ENCODE measurements around the gene ADORA1.

The ADORA1 gene

GRCh38 chr1:203150511-203151297 lies 23.2 kb downstream of the ADORA1 start:
- DNase-seq (ENCODE audit: low read depth) = no peak
- no peak overlapping the region for H3K4me3 ChIP-seq (ENCODE audit: low read depth, low read length)
- TF ChIP-seq CTCF (IDR thresholded peaks at IDR 0.05; ENCODE audit: control insufficient read depth, extremely low read depth, insufficient read depth) = no peak

- no peak overlapping the region for H3K4me3 ChIP-seq (ENCODE audit: low read depth, low read length)
- no peak for DNase-seq (ENCODE audit: low read depth)
- TF ChIP-seq CTCF (IDR thresholded peaks at IDR 0.05; ENCODE audit: control insufficient read depth, extremely low read depth, insufficient read depth) = no peak
These were observed 24.0 kb downstream of the ADORA1 start for GRCh38 chr1:203151362-203152157.

- TF ChIP-seq CTCF (IDR thresholded peaks at IDR 0.05; ENCODE audit: control insufficient read depth, extremely low read depth, insufficient read depth) = no peak
- no peak overlapping the region for H3K4me3 ChIP-seq (ENCODE audit: low read depth, low read length)
- no peak for DNase-seq (ENCODE audit: low read depth)
These were observed 24.9 kb downstream of the ADORA1 start for GRCh38 chr1:203152158-203153034.

GRCh38 chr1:203153051-203153988 lies 25.8 kb downstream of the ADORA1 start:
- H3K4me3 ChIP-seq (ENCODE audit: low read depth, low read length) = no peak overlapping the region
- no peak for TF ChIP-seq CTCF (IDR thresholded peaks at IDR 0.05; ENCODE audit: control insufficient read depth, extremely low read depth, insufficient read depth)
- DNase-seq (ENCODE audit: low read depth) = peak; percentile 2

- no peak for TF ChIP-seq CTCF (IDR thresholded peaks at IDR 0.05; ENCODE audit: control insufficient read depth, extremely low read depth, insufficient read depth)
- H3K4me3 ChIP-seq (ENCODE audit: low read depth, low read length) = no peak overlapping the region
- DNase-seq (ENCODE audit: low read depth) = no peak
These were observed 26.7 kb downstream of the ADORA1 start for GRCh38 chr1:203153989-203154821.
